Lower lobe of right lung (tissue), 2 donors: ENCODE data around the gene DHRSX. TPM values are rescaled to one million over a fixed set of nuclear protein-coding genes. Genes with fewer than 3 reads are reported as not detected.
"Not testable (repeated sequence)": the region's sequence is repeated elsewhere in the genome, so short reads cannot be mapped to it uniquely, and the experiment has no call there.

Experiments
- ATAC-seq, 2 donors: fragments of 200-7000 bp; cut with Tn5 transposase; one replicate each; pipeline ENCODE4 v1.9.1; 2020 to 2022; ENCODE audit warnings: mild to moderate bottlenecking in 2 of 2, moderate library complexity in 2 of 2
- DNase-seq: peaks from one replicate; pipeline ENCODE4 v3.0.0-alpha.2; 2020
- H3K27ac ChIP-seq: fragments of 200-600 bp; one replicate; pipeline ENCODE4 v1.8.0; 2022
- H3K27me3 ChIP-seq: fragments of 200-600 bp; one replicate; pipeline ENCODE4 v1.8.0; 2022; ENCODE audit warnings: low read depth
- H3K36me3 ChIP-seq: fragments of 200-600 bp; one replicate; pipeline ENCODE4 v1.8.0; 2022; ENCODE audit warnings: mild to moderate bottlenecking
- H3K4me1 ChIP-seq: fragments of 200-600 bp; one replicate; pipeline ENCODE4 v1.8.0; 2022
- H3K4me3 ChIP-seq: fragments of 200-600 bp; one replicate; pipeline ENCODE4 v1.8.0; 2022; ENCODE audit warnings: mild to moderate bottlenecking
- H3K9me3 ChIP-seq: fragments of 200-600 bp; one replicate; pipeline ENCODE4 v1.8.0; 2022
- CTCF ChIP-seq: fragments of 200-600 bp; IDR thresholded peaks from one replicate; pipeline ENCODE4 v1.8.0; 2022; ENCODE audit warnings: antibody characterized with exemption, mild to moderate bottlenecking
- intact Hi-C: fragments of 100-400 bp; cut with DNase I; formaldehyde crosslinking; loops from one replicate; pipeline ENCODE4 v1.11.0; 2022
- total RNA-seq: library from RNA; stranded (reverse); fragmentation: NEBNext Ultra II Directional; extraction: Animal tissue kit (Norgen Biotek cat#: 25700); gene quantifications from one replicate; pipeline ENCODE4 v1.2.1, GENCODE V29; 2021
- donor health status: DM: no; HTN: yes; CAD: no; lungs with severe emphysema.

DHRSX gene
- total RNA-seq, 1 donor from 2014 or later: 31.9 TPM

- Histone ChIP-seq H3K9me3 (no peaks in the 10 kb centered on the region), H3K27me3 (no peaks in the 10 kb centered on the region), H3K4me1 (no peaks in the 10 kb centered on the region), H3K27ac (no peak overlapping the region), H3K36me3 (peaks cover 6% of the 10 kb centered on the region), H3K4me3 (no peak overlapping the region)
- TF ChIP-seq CTCF: no peak
- intact Hi-C loops: no loop called here
- ATAC-seq (no peak), DNase-seq (no peak)
These were observed 21.4 kb downstream of the DHRSX start for GRCh38 chrX:2479420-2479780.

GRCh38 chrX:2478546-2479419 is 22.0 kb downstream of the DHRSX start:
- Histone ChIP-seq H3K4me1 (no peaks in the 10 kb centered on the region), H3K27ac (no peak overlapping the region), H3K36me3 (peaks cover 6% of the 10 kb centered on the region), H3K27me3 (no peaks in the 10 kb centered on the region), H3K9me3 (no peaks in the 10 kb centered on the region), H3K4me3 (no peak overlapping the region)
- DNase-seq (peak; percentile 24), ATAC-seq (no peak)
- TF ChIP-seq CTCF: no peak
- intact Hi-C loops: no loop called here

- intact Hi-C loops, ATAC-seq: not testable (repeated sequence)
- DNase-seq: peak; percentile 34
These were observed 23.5 kb downstream of the DHRSX start for GRCh38 chrX:2477313-2477712.

GRCh38 chrX:2474963-2475726 is 25.6 kb downstream of the DHRSX start:
- Histone ChIP-seq H3K36me3 (no peaks in the 10 kb centered on the region), H3K4me3 (no peak overlapping the region), H3K27ac (no peak overlapping the region), H3K4me1 (no peaks in the 10 kb centered on the region), H3K27me3 (no peaks in the 10 kb centered on the region), H3K9me3 (no peaks in the 10 kb centered on the region)
- no peak for TF ChIP-seq CTCF
- DNase-seq (peak; percentile 30), ATAC-seq (no peak)
- intact Hi-C loops: no loop called here

More at GRCh38 chrX:2477313-2477712, 23.5 kb downstream of the DHRSX start:
- H3K4me3 ChIP-seq, H3K36me3 ChIP-seq, H3K4me1 ChIP-seq, H3K27ac ChIP-seq, H3K9me3 ChIP-seq, H3K27me3 ChIP-seq: not testable (repeated sequence)

- Histone ChIP-seq H3K4me3 (no peak overlapping the region), H3K27ac (no peak overlapping the region), H3K9me3 (no peaks in the 10 kb centered on the region), H3K4me1 (no peaks in the 10 kb centered on the region), H3K36me3 (no peaks in the 10 kb centered on the region), H3K27me3 (no peaks in the 10 kb centered on the region)
- no peak for ATAC-seq
- DNase-seq: peak; percentile 20
- TF ChIP-seq CTCF: no peak
- intact Hi-C loops: no loop called here
These were observed 26.4 kb downstream of the DHRSX start for GRCh38 chrX:2474280-2474962.

- H3K4me1 ChIP-seq, ATAC-seq, intact Hi-C loops: not testable (repeated sequence)
These were observed 27.7 kb downstream of the DHRSX start for GRCh38 chrX:2473064-2473463.

More at GRCh38 chrX:2473064-2473463, 27.7 kb downstream of the DHRSX start:
- H3K36me3 ChIP-seq, H3K9me3 ChIP-seq, H3K27me3 ChIP-seq, H3K27ac ChIP-seq, H3K4me3 ChIP-seq: not testable (repeated sequence)
- peak; percentile 6 for DNase-seq
